Measurements from ENCODE around the gene GPR3. TPM values are rescaled to one million over a fixed set of nuclear protein-coding genes. Genes with fewer than 3 reads are reported as not detected.

Gene GPR3
- total RNA-seq, 1 experiment from 2014 or later: 0.95 TPM

DNA sequence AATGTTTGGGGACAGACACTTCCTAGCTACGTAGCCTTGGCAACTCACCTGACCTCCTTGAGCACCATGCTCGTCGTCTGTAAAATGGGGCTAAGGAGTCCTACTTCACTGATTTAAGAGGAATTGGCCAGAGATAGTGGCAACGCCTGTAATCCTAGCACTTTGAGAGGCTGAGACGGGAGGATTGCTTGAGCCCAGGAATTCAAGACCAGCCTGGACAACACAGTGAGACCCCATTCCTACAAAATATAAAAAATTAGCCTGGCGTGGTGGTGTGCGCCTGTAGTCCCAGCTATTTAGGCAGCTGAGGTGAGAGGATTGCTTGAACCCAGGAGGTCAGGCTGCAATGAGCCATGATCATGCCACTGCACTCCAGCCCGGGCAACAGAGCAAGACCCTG lies 46.1 kb upstream of the GPR3 start:
- no peaks in the 10 kb centered on the region for H3K36me3 ChIP-seq (ENCODE audit: control insufficient read depth, insufficient read depth, low read length)
- in situ Hi-C loops (cut with HindIII; ENCODE audit: low pct_unique_long_range_greater_than_20kb, low sequenced_read_pairs) (no loop called here), intact Hi-C loops (cut with micrococcal nuclease; ENCODE audit: unreplicated experiment) (no loop called here)
- peaks cover 29% of the 10 kb centered on the region for H3K4me1 ChIP-seq (ENCODE audit: control insufficient read depth, insufficient read depth, low read length)
- ChIA-PET CTCF (no interaction called here), POLR2A (no interaction called here)
- no TSS peak for BruUV-seq (replicated peaks)
- no peak overlapping the region for H3K4me3 ChIP-seq (ENCODE audit: low read depth in 2 of 2, low read length in 2 of 2)
- ATAC-seq (no peak), DNase-seq (ENCODE audit: low read depth, low spot score) (no peak)
- no peak overlapping the region for H3K27ac ChIP-seq (ENCODE audit: low read length)
- no peaks in the 10 kb centered on the region for H3K9me3 ChIP-seq (ENCODE audit: control insufficient read depth, insufficient read depth, low read depth, low read length)
- TF ChIP-seq POLR2AphosphoS5 (IDR thresholded peaks at IDR 0.05; ENCODE audit: low read depth, low read length) (no peak), SIN3A (IDR thresholded peaks at IDR 0.05; ENCODE audit: borderline replicate concordance, insufficient read depth, low read depth, low read length) (no peak), CTCF (IDR thresholded peaks at IDR 0.05) (no peak), TCF7L2 (IDR thresholded peaks at IDR 0.05; ENCODE audit: low read depth, low read length) (no peak)
- H3K27me3 ChIP-seq (ENCODE audit: control insufficient read depth, insufficient read depth, low read length): no peaks in the 10 kb centered on the region

GRCh38 chr1:27346991-27347624 lies 45.3 kb upstream of the GPR3 start:
- ChIA-PET CTCF (no interaction called here), POLR2A (no interaction called here)
- intact Hi-C loops (cut with micrococcal nuclease; ENCODE audit: unreplicated experiment) (no loop called here), in situ Hi-C loops (cut with HindIII; ENCODE audit: low pct_unique_long_range_greater_than_20kb, low sequenced_read_pairs) (no loop called here)
- H3K4me1 ChIP-seq (ENCODE audit: control insufficient read depth, insufficient read depth, low read length): peaks cover 25% of the 10 kb centered on the region
- BruUV-seq (replicated peaks): no TSS peak
- DNase-seq (ENCODE audit: low read depth, low spot score) (no peak), ATAC-seq (no peak)
- TF ChIP-seq CTCF (IDR thresholded peaks at IDR 0.05) (no peak), TCF7L2 (IDR thresholded peaks at IDR 0.05; ENCODE audit: low read depth, low read length) (no peak), REST (IDR thresholded peaks at IDR 0.05; ENCODE audit: insufficient read depth in 1 of 2, low read depth in 2 of 2, low read length in 1 of 2) (no peak), SIN3A (IDR thresholded peaks at IDR 0.05; ENCODE audit: borderline replicate concordance, insufficient read depth, low read depth, low read length) (no peak), POLR2AphosphoS5 (IDR thresholded peaks at IDR 0.05; ENCODE audit: low read depth, low read length) (no peak)
- H3K4me3 ChIP-seq (ENCODE audit: low read depth in 2 of 2, low read length in 2 of 2): no peak overlapping the region
- H3K36me3 ChIP-seq (ENCODE audit: control insufficient read depth, insufficient read depth, low read length): no peaks in the 10 kb centered on the region
- no peaks in the 10 kb centered on the region for H3K27me3 ChIP-seq (ENCODE audit: control insufficient read depth, insufficient read depth, low read length)
- H3K9me3 ChIP-seq (ENCODE audit: control insufficient read depth, insufficient read depth, low read depth, low read length): no peaks in the 10 kb centered on the region
- no peak overlapping the region for H3K27ac ChIP-seq (ENCODE audit: low read length)

Data from Panc1 (cell line).